Dermis blood vessel endothelial cell (primary cell): ENCODE results near the gene SYNJ2. TPM values are rescaled to one million over a fixed set of nuclear protein-coding genes. Genes with fewer than 3 reads are reported as not detected.

ENCODE experiments used
- DNase-seq: peaks from one replicate; pipeline ENCODE4 v3.0.0; 2010
- total RNA-seq: library from RNA; depleted of rRNA; stranded (reverse); fragments of >200 nt; gene quantifications from 2 replicates; pipeline ENCODE4 v1.2.3, GENCODE V29; 2014

The SYNJ2 gene
- total RNA-seq, 1 donor from 2014 or later: 34.7 TPM

- DNase-seq: peak; percentile 93
These were observed 60.7 kb downstream of the SYNJ2 start for GRCh38 chr6:158042245-158042798.

GRCh38 chr6:158043008-158043407 is 61.3 kb downstream of the SYNJ2 start:
- no peak for DNase-seq

GRCh38 chr6:158043586-158044524 is 62.2 kb downstream of the SYNJ2 start:
- DNase-seq: no peak

- DNase-seq: no peak
These were observed 62.8 kb downstream of the SYNJ2 start for GRCh38 chr6:158044525-158044888.

- no peak for DNase-seq
These were observed 64.8 kb downstream of the SYNJ2 start for GRCh38 chr6:158046201-158047126.

- no peak for DNase-seq
These were observed 65.5 kb downstream of the SYNJ2 start for GRCh38 chr6:158047127-158047518.

- no peak for DNase-seq
These were observed 66.1 kb downstream of the SYNJ2 start for GRCh38 chr6:158047563-158048323.

- DNase-seq: no peak
These were observed 66.9 kb downstream of the SYNJ2 start for GRCh38 chr6:158048589-158048988.

- DNase-seq: no peak
These were observed 67.7 kb downstream of the SYNJ2 start for GRCh38 chr6:158049055-158050028.

- DNase-seq: no peak
These were observed 68.6 kb downstream of the SYNJ2 start for GRCh38 chr6:158050107-158050735.

- no peak for DNase-seq
These were observed 69.3 kb downstream of the SYNJ2 start for GRCh38 chr6:158050955-158051354.

GRCh38 chr6:158051968-158052367 is 70.3 kb downstream of the SYNJ2 start:
- no peak for DNase-seq

GRCh38 chr6:158053377-158054313 is 72.0 kb downstream of the SYNJ2 start:
- no peak for DNase-seq

- DNase-seq: no peak
These were observed 74.7 kb downstream of the SYNJ2 start for GRCh38 chr6:158056355-158056754.

- DNase-seq: no peak
These were observed 75.1 kb downstream of the SYNJ2 start for GRCh38 chr6:158056804-158057203.

- peak; percentile 93 for DNase-seq
These were observed 75.7 kb downstream of the SYNJ2 start for GRCh38 chr6:158057213-158057987.

GRCh38 chr6:158058171-158058651 is 76.5 kb downstream of the SYNJ2 start:
- no peak for DNase-seq

GRCh38 chr6:158059108-158059507 is 77.4 kb downstream of the SYNJ2 start:
- no peak for DNase-seq
